ENCODE data around the gene CPZ.

- TF ChIP-seq, protein P1, sequence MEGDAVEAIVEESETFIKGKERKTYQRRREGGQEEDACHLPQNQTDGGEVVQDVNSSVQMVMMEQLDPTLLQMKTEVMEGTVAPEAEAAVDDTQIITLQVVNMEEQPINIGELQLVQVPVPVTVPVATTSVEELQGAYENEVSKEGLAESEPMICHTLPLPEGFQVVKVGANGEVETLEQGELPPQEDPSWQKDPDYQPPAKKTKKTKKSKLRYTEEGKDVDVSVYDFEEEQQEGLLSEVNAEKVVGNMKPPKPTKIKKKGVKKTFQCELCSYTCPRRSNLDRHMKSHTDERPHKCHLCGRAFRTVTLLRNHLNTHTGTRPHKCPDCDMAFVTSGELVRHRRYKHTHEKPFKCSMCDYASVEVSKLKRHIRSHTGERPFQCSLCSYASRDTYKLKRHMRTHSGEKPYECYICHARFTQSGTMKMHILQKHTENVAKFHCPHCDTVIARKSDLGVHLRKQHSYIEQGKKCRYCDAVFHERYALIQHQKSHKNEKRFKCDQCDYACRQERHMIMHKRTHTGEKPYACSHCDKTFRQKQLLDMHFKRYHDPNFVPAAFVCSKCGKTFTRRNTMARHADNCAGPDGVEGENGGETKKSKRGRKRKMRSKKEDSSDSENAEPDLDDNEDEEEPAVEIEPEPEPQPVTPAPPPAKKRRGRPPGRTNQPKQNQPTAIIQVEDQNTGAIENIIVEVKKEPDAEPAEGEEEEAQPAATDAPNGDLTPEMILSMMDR (IDR thresholded peaks at IDR 0.05) = no peak
- TF ChIP-seq EZH2 (IDR thresholded peaks at IDR 0.05; ENCODE audit: borderline replicate concordance, insufficient read depth, low read depth, low read length, poor library complexity, severe bottlenecking) = no peak
Measured at GRCh38 chr4:8552581-8553205, 39.9 kb upstream of the CPZ start.
